Stimulated activated CD8-positive, alpha-beta memory T cell treated with anti-CD3 and anti-CD28 coated beads, Interleukin-4, amount 100 ng/mL, for 48 hours (primary cell): Measurements from ENCODE around the gene OLFML1.
"Not testable (repeated sequence)": the region's sequence is repeated elsewhere in the genome, so short reads cannot be mapped to it uniquely, and the experiment has no call there.

ENCODE experiments used
- DNase-seq: peaks from one replicate; pipeline ENCODE4 v3.0.0-alpha.2; 2020

OLFML1 gene

GRCh38 chr11:7513234-7514098 lies 28.2 kb downstream of the OLFML1 start, which contains the start of gene PPFIBP2:
TSS of gene PPFIBP2 (plus strand) at chr11:7513999. CDS start at chr11:7549476, 35,477 bp downstream.
- peak; percentile 88 for DNase-seq

- peak; percentile 43 for DNase-seq
These were observed 28.8 kb downstream of the OLFML1 start for GRCh38 chr11:7514099-7514591.

- DNase-seq: no peak
These were observed 30.2 kb downstream of the OLFML1 start for GRCh38 chr11:7515447-7515886.

GRCh38 chr11:7516475-7516874 lies 31.2 kb downstream of the OLFML1 start:
- DNase-seq: no peak

GRCh38 chr11:7517743-7518142 lies 32.4 kb downstream of the OLFML1 start:
- DNase-seq: not testable (repeated sequence)

GRCh38 chr11:7518811-7519562 lies 33.7 kb downstream of the OLFML1 start:
- no peak for DNase-seq

- no peak for DNase-seq
These were observed 35.0 kb downstream of the OLFML1 start for GRCh38 chr11:7520011-7520942.

- DNase-seq: no peak
These were observed 35.7 kb downstream of the OLFML1 start for GRCh38 chr11:7520981-7521487.

GRCh38 chr11:7522121-7522520 lies 36.8 kb downstream of the OLFML1 start:
- DNase-seq: no peak

- no peak for DNase-seq
These were observed 37.2 kb downstream of the OLFML1 start for GRCh38 chr11:7522546-7522945.

GRCh38 chr11:7523416-7524210 lies 38.3 kb downstream of the OLFML1 start:
- no peak for DNase-seq

- no peak for DNase-seq
These were observed 39.3 kb downstream of the OLFML1 start for GRCh38 chr11:7524462-7525235.

- no peak for DNase-seq
These were observed 40.1 kb downstream of the OLFML1 start for GRCh38 chr11:7525424-7525823.

- peak; percentile 40 for DNase-seq
These were observed 41.7 kb downstream of the OLFML1 start for GRCh38 chr11:7527029-7527428.

GRCh38 chr11:7528514-7529049 lies 43.3 kb downstream of the OLFML1 start:
- DNase-seq: no peak

GRCh38 chr11:7530013-7530640 lies 44.8 kb downstream of the OLFML1 start:
- no peak for DNase-seq

- no peak for DNase-seq
These were observed 45.7 kb downstream of the OLFML1 start for GRCh38 chr11:7531011-7531410.

GRCh38 chr11:7532405-7533145 lies 47.3 kb downstream of the OLFML1 start:
- no peak for DNase-seq
